T-helper 2 cell treated with Interferon-gamma antibody and Interleukin-4, amounts not matched to agents 5 μg/mL and 100 μg/mL, for 36 hours (primary cell): ENCODE data around the gene AK3.

Experiments used
- DNase-seq: peaks from one replicate; pipeline ENCODE4 v3.0.0; 2021; ENCODE audit warnings: low spot score
- H3K27ac Mint-ChIP-seq: one replicate; pipeline ENCODE4 v1.8.0; 2021; ENCODE audit warnings: mild to moderate bottlenecking, mixed read lengths
- H3K27me3 Mint-ChIP-seq: one replicate; pipeline ENCODE4 v1.8.0; 2021; ENCODE audit warnings: low read depth, mixed read lengths
- H3K36me3 Mint-ChIP-seq: one replicate; pipeline ENCODE4 v1.8.0; 2021; ENCODE audit warnings: low read depth, mixed read lengths
- H3K4me1 Mint-ChIP-seq: one replicate; pipeline ENCODE4 v1.8.0; 2021; ENCODE audit warnings: low read depth, mixed read lengths
- H3K4me3 Mint-ChIP-seq: one replicate; pipeline ENCODE4 v1.8.0; 2022; ENCODE audit warnings: mild to moderate bottlenecking, moderate library complexity, mixed read lengths
- H3K9me3 Mint-ChIP-seq: one replicate; pipeline ENCODE4 v1.8.0; 2021; ENCODE audit warnings: mixed read lengths

Gene AK3

DNA sequence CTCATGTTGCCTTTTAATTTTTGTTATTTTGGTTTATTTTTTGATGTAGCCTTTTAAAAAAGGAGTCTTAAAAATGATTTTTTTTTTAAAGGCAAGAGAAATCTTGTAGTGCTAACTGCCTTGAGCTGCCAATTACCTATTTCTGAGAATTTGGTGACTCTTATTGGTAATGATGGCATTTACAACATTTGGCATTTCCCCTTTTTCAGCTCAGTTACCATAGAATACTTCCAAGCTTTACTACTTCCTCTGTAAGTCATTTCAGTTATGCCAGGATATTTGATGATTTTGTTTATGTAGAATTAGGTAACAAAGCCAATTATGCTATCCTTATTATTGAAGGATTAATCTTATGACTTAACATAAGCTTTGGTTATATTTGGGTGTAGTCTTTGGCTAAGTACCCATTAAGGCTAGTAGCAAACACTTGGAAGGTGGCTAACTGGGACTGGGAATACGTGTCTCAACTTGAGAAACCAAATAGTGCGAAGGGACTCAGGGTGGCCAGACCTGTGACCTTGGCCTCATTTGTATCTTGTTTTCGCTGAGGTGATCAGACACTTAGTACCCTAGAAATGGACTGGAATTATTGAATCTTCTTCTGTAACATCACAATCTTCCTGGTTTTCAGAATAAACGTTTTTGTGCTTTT is 33.9 kb downstream of the AK3 start:
- H3K36me3 Mint-ChIP-seq = peaks cover 51% of the 10 kb centered on the region

GRCh38 chr9:4706021-4706420 is 35.0 kb downstream of the AK3 start:
- Mint-ChIP-seq H3K27ac (peak overlapping the region; percentile 2), H3K36me3 (peaks cover 59% of the 10 kb centered on the region)

More for the DNA sequence above, 33.9 kb downstream of the AK3 start:
- H3K27me3 Mint-ChIP-seq = no peaks in the 10 kb centered on the region
- DNase-seq = no peak
- peaks cover 6% of the 10 kb centered on the region for H3K4me1 Mint-ChIP-seq
- H3K9me3 Mint-ChIP-seq = no peaks in the 10 kb centered on the region
- H3K4me3 Mint-ChIP-seq = no peak overlapping the region
- H3K27ac Mint-ChIP-seq = no peak overlapping the region

DNA sequence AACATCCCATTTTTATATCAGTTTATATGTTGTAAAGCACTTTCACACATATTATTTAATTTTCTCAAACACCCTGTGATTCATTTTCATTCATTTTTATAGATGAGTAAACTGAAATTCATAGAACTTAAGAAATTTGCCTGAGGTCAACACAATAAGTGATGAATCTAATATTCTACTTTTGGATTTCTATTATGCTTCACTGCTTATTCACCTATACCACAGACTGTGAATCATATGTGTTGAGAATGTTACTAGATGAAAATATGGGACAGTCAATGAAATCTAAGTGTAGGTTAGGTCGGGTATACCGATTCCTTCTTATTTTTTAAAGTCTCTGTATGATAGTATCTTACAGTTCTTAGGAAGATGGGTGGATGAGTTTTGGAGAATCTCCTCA is 36.9 kb downstream of the AK3 start:
- no peak overlapping the region for H3K27ac Mint-ChIP-seq
- H3K36me3 Mint-ChIP-seq = peaks cover 57% of the 10 kb centered on the region
- H3K4me3 Mint-ChIP-seq = no peak overlapping the region
- DNase-seq = no peak
- no peaks in the 10 kb centered on the region for H3K27me3 Mint-ChIP-seq
- H3K9me3 Mint-ChIP-seq = no peaks in the 10 kb centered on the region
- H3K4me1 Mint-ChIP-seq = peaks cover 9% of the 10 kb centered on the region

More at GRCh38 chr9:4706021-4706420, 35.0 kb downstream of the AK3 start:
- Mint-ChIP-seq H3K4me3 (no peak overlapping the region), H3K27me3 (no peaks in the 10 kb centered on the region), H3K9me3 (no peaks in the 10 kb centered on the region), H3K4me1 (peaks cover 9% of the 10 kb centered on the region)
- DNase-seq = no peak

GRCh38 chr9:4701526-4701925 is 39.5 kb downstream of the AK3 start:
- H3K27me3 Mint-ChIP-seq = no peaks in the 10 kb centered on the region
- H3K4me3 Mint-ChIP-seq = no peak overlapping the region
- peaks cover 3% of the 10 kb centered on the region for H3K4me1 Mint-ChIP-seq
- peaks cover 48% of the 10 kb centered on the region for H3K36me3 Mint-ChIP-seq
- no peak overlapping the region for H3K27ac Mint-ChIP-seq
- no peaks in the 10 kb centered on the region for H3K9me3 Mint-ChIP-seq
- DNase-seq = no peak

GRCh38 chr9:4700932-4701331 is 40.1 kb downstream of the AK3 start:
- Mint-ChIP-seq H3K4me1 (peaks cover 3% of the 10 kb centered on the region), H3K27me3 (no peaks in the 10 kb centered on the region), H3K27ac (no peak overlapping the region), H3K9me3 (no peaks in the 10 kb centered on the region), H3K4me3 (no peak overlapping the region), H3K36me3 (peaks cover 48% of the 10 kb centered on the region)
- DNase-seq = no peak

DNA sequence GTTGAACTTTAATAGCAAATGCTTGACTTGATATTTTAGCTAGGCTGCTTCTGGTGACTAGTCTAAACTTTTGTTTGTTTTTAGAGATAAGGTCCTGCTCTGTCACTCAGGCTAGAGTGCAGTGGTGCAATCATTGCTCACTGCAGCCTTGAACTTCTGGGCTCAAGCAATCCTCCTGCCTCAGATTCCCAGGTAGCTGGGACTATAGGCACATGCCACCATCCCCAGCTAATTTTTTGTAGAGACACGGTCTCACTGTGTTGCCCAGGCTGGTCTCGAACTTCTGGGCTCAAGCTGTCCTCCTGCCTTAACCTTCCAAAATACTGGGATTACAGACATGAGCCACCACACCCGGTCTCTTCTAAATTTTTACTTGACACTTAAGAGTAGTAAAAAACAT is 40.9 kb downstream of the AK3 start:
- DNase-seq = no peak
- no peaks in the 10 kb centered on the region for H3K27me3 Mint-ChIP-seq
- no peaks in the 10 kb centered on the region for H3K9me3 Mint-ChIP-seq
- peaks cover 3% of the 10 kb centered on the region for H3K4me1 Mint-ChIP-seq
- peaks cover 46% of the 10 kb centered on the region for H3K36me3 Mint-ChIP-seq
- no peak overlapping the region for H3K27ac Mint-ChIP-seq
- H3K4me3 Mint-ChIP-seq = no peak overlapping the region

GRCh38 chr9:4691795-4692194 is 49.2 kb downstream of the AK3 start:
- H3K27ac Mint-ChIP-seq = no peak overlapping the region
- no peak for DNase-seq
- H3K9me3 Mint-ChIP-seq = no peaks in the 10 kb centered on the region
- H3K4me3 Mint-ChIP-seq = no peak overlapping the region
- no peaks in the 10 kb centered on the region for H3K27me3 Mint-ChIP-seq
- H3K4me1 Mint-ChIP-seq = peaks cover 10% of the 10 kb centered on the region
- peaks cover 23% of the 10 kb centered on the region for H3K36me3 Mint-ChIP-seq

DNA sequence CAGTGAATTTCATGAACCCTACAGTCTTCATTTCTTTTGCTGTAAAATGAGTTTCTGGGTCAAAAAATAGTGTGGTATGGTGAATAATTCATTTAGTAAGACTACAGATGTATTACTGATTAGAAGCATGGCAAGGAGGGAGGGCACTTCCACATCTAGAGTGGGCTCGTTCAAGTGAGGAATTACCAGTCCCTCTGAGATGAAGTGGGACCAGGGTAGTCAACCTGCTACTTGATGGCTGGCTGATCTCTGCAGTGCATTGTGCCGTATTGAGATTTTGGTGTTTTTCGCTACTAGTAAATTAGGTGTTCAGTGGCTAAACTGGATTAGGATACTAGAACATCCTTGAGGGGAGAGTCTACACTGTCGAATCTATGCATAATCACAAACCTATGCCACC is 50.9 kb downstream of the AK3 start:
- Mint-ChIP-seq H3K27ac (no peak overlapping the region), H3K9me3 (no peaks in the 10 kb centered on the region), H3K27me3 (no peaks in the 10 kb centered on the region), H3K4me1 (peaks cover 11% of the 10 kb centered on the region), H3K4me3 (no peak overlapping the region), H3K36me3 (peaks cover 28% of the 10 kb centered on the region)
- no peak for DNase-seq

- DNase-seq = peak; percentile 48
- Mint-ChIP-seq H3K4me3 (no peak overlapping the region), H3K27me3 (no peaks in the 10 kb centered on the region), H3K36me3 (peaks cover 33% of the 10 kb centered on the region), H3K27ac (peak overlapping the region; percentile 61), H3K9me3 (no peaks in the 10 kb centered on the region), H3K4me1 (peaks cover 11% of the 10 kb centered on the region)
Measured at GRCh38 chr9:4689687-4690104, 51.3 kb downstream of the AK3 start.

- Mint-ChIP-seq H3K4me3 (no peak overlapping the region), H3K36me3 (peaks cover 34% of the 10 kb centered on the region), H3K27ac (peak overlapping the region; percentile 41), H3K9me3 (no peaks in the 10 kb centered on the region), H3K27me3 (no peaks in the 10 kb centered on the region), H3K4me1 (peaks cover 11% of the 10 kb centered on the region)
- DNase-seq = no peak
Measured at GRCh38 chr9:4689021-4689420, 52.0 kb downstream of the AK3 start.

GRCh38 chr9:4686584-4686983 is 54.4 kb downstream of the AK3 start:
- peaks cover 11% of the 10 kb centered on the region for H3K4me1 Mint-ChIP-seq
- no peak overlapping the region for H3K4me3 Mint-ChIP-seq
- H3K9me3 Mint-ChIP-seq = no peaks in the 10 kb centered on the region
- H3K27ac Mint-ChIP-seq = no peak overlapping the region
- no peaks in the 10 kb centered on the region for H3K27me3 Mint-ChIP-seq
- no peak for DNase-seq
- peaks cover 37% of the 10 kb centered on the region for H3K36me3 Mint-ChIP-seq

DNA sequence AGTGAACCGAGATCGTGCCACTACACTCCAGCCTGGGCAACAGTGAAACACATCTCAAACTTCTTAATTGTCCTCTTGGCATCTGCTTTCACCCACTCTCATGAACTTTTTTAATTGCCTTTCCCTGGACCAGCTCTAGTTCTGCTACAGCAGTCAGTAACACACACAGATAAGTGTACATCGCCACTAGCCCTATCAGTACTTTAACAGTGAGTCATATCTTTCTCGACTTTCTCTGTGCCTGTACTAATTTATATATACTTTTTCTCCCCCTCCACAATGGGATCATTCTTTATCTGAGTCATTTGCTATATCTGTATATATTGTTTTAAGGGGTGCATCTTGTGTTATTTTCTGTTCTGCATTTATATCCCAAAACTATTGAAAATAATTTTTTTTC is 54.9 kb downstream of the AK3 start:
- Mint-ChIP-seq H3K36me3 (peaks cover 33% of the 10 kb centered on the region), H3K4me1 (peaks cover 11% of the 10 kb centered on the region), H3K27ac (no peak overlapping the region), H3K4me3 (no peak overlapping the region), H3K9me3 (no peaks in the 10 kb centered on the region), H3K27me3 (no peaks in the 10 kb centered on the region)
- DNase-seq = no peak

DNA sequence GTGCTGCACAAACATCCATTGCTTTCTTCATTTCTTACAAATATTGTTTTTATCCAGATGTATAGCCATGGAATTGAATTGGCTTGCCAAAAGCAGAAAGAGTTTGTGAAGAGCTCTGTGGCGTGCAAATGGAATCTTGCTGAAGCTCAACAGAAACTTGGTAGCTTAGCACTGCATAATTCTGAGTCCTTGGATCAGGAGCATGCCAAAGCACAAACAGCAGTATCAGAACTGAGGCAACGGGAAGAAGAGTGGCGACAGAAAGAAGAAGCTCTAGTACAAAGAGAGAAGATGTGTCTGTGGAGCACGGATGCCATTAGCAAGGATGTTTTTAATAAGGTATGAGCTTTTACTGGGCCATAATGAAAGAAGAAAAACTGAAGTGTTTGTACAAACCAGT is 56.2 kb downstream of the AK3 start:
- no peak for DNase-seq
- Mint-ChIP-seq H3K27ac (no peak overlapping the region), H3K4me1 (peaks cover 6% of the 10 kb centered on the region), H3K9me3 (no peaks in the 10 kb centered on the region), H3K36me3 (peaks cover 26% of the 10 kb centered on the region), H3K27me3 (no peaks in the 10 kb centered on the region), H3K4me3 (no peak overlapping the region)

GRCh38 chr9:4680750-4681149 is 60.3 kb downstream of the AK3 start:
- peaks cover 15% of the 10 kb centered on the region for H3K36me3 Mint-ChIP-seq

DNA sequence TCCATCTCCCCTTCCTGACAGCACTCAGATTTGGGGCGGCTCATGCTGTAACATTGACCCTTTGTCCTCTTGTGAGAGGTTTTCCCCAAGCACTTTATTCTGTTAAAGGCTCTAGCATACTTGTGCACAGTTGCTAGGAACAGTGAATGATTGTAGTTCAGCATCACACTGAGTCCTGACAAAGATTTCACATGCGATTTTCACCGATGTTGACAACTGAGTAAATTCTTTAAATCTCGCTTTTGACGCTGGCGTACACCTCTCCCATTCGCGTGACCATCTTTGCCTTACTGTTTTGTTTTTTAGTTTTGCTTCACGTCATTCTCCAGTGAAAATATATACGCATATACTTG is 60.9 kb downstream of the AK3 start:
- Mint-ChIP-seq H3K27me3 (no peaks in the 10 kb centered on the region), H3K9me3 (no peaks in the 10 kb centered on the region), H3K4me1 (no peaks in the 10 kb centered on the region), H3K4me3 (no peak overlapping the region), H3K27ac (no peak overlapping the region), H3K36me3 (peaks cover 13% of the 10 kb centered on the region)
- no peak for DNase-seq

More at GRCh38 chr9:4680750-4681149, 60.3 kb downstream of the AK3 start:
- no peak for DNase-seq
- H3K9me3 Mint-ChIP-seq = no peaks in the 10 kb centered on the region
- no peaks in the 10 kb centered on the region for H3K4me1 Mint-ChIP-seq
- H3K4me3 Mint-ChIP-seq = no peak overlapping the region
- no peak overlapping the region for H3K27ac Mint-ChIP-seq
- no peaks in the 10 kb centered on the region for H3K27me3 Mint-ChIP-seq
